ENCODE results near the gene KRTAP3-3. TPM values are rescaled to one million over a fixed set of nuclear protein-coding genes. Genes with fewer than 3 reads are reported as not detected.

Gene KRTAP3-3
- total RNA-seq, 3 donors from 2014 or later = not detected

GRCh38 chr17:41012326-41013120 is 18.6 kb upstream of the KRTAP3-3 start:
- H3K27ac ChIP-seq = no peak overlapping the region
- TF ChIP-seq POLR2AphosphoS5 (IDR thresholded peaks at IDR 0.05) = no peak
- no peak for TF ChIP-seq POLR2A (IDR thresholded peaks at IDR 0.05)
- TF ChIP-seq, protein P1, sequence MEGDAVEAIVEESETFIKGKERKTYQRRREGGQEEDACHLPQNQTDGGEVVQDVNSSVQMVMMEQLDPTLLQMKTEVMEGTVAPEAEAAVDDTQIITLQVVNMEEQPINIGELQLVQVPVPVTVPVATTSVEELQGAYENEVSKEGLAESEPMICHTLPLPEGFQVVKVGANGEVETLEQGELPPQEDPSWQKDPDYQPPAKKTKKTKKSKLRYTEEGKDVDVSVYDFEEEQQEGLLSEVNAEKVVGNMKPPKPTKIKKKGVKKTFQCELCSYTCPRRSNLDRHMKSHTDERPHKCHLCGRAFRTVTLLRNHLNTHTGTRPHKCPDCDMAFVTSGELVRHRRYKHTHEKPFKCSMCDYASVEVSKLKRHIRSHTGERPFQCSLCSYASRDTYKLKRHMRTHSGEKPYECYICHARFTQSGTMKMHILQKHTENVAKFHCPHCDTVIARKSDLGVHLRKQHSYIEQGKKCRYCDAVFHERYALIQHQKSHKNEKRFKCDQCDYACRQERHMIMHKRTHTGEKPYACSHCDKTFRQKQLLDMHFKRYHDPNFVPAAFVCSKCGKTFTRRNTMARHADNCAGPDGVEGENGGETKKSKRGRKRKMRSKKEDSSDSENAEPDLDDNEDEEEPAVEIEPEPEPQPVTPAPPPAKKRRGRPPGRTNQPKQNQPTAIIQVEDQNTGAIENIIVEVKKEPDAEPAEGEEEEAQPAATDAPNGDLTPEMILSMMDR (IDR thresholded peaks at IDR 0.05) = no peak

GRCh38 chr17:41010441-41010840 is 16.5 kb upstream of the KRTAP3-3 start:
- Histone ChIP-seq H3K36me3 (no peaks in the 10 kb centered on the region), H3K9me3 (no peaks in the 10 kb centered on the region), H3K4me3 (no peak overlapping the region), H3K27ac (no peak overlapping the region), H3K4me1 (no peaks in the 10 kb centered on the region), H3K27me3 (no peaks in the 10 kb centered on the region)
- TF ChIP-seq, protein P1 (IDR thresholded peaks at IDR 0.05) = no peak
- TF ChIP-seq POLR2A (IDR thresholded peaks at IDR 0.05) (no peak), POLR2AphosphoS5 (IDR thresholded peaks at IDR 0.05) (no peak)
- intact Hi-C loops (cut with DNase I; ENCODE audit: low total_unique reads) = no loop called here
- DNase-seq (ENCODE audit: low spot score in 2 of 2) = no peak

More at GRCh38 chr17:41012326-41013120, 18.6 kb upstream of the KRTAP3-3 start:
- H3K4me1 ChIP-seq = no peaks in the 10 kb centered on the region
- no peaks in the 10 kb centered on the region for H3K27me3 ChIP-seq
- H3K9me3 ChIP-seq = no peaks in the 10 kb centered on the region
- intact Hi-C loops (cut with DNase I; ENCODE audit: low total_unique reads) = no loop called here
- H3K4me3 ChIP-seq = no peak overlapping the region
- no peaks in the 10 kb centered on the region for H3K36me3 ChIP-seq
- DNase-seq (ENCODE audit: low spot score in 2 of 2) = no peak

DNA sequence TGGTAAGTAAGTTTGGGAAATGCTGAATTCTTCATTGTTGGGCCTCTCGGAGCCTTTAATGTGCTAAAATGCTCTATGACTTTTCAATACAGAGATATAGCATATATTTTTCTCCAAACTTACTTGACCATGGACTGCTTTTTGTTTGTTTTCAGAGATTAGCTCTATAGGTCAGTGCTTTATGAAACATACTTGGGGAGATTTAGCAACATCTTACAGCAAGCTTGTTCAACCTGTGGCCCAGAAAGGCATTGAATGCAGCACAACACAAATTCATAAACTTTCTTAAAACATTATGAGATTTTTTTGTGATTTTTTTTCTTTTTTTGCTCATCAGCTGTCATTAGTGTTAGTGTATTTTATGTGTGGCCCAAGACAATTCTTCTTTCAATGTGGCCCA is 16.0 kb upstream of the KRTAP3-3 start:
- Histone ChIP-seq H3K9me3 (no peaks in the 10 kb centered on the region), H3K27me3 (no peaks in the 10 kb centered on the region), H3K36me3 (no peaks in the 10 kb centered on the region), H3K4me3 (no peak overlapping the region), H3K4me1 (no peaks in the 10 kb centered on the region), H3K27ac (no peak overlapping the region)
- no peak for DNase-seq (ENCODE audit: low spot score in 2 of 2)
- TF ChIP-seq, protein P1 (IDR thresholded peaks at IDR 0.05) = no peak
- TF ChIP-seq POLR2A (IDR thresholded peaks at IDR 0.05) (no peak), POLR2AphosphoS5 (IDR thresholded peaks at IDR 0.05) (no peak)
- intact Hi-C loops (cut with DNase I; ENCODE audit: low total_unique reads) = no loop called here

GRCh38 chr17:41009301-41009760 is 15.4 kb upstream of the KRTAP3-3 start:
- intact Hi-C loops (cut with DNase I; ENCODE audit: low total_unique reads) = no loop called here

DNA sequence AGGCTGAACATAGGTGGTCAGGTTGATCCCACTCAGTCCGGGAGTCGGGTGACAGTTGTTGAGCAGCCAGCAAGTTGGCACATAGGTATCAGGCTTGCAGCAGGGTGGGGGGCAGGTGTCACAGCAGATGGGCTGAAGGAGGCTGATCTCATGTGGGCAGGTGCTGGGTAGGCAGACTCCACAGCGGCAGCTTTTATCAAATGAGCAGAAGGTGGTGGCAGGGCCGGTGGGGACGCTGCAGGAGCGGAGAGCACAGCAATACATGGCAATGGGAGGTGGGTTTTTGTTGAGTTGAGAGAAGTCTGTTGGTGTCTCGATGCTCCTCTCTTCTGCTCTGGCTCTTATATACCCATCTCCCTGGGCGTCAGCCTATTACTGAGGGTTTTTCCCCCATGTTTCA is 14.8 kb upstream of the KRTAP3-3 start, which contains the start of gene KRTAP3-1:
KRTAP3-1 (minus strand) TSS at position 318 of the 400 bp plus-strand sequence; CDS start at position 264, 54 bp downstream.
- no peak for TF ChIP-seq POLR2A (IDR thresholded peaks at IDR 0.05)
- TF ChIP-seq POLR2AphosphoS5 (IDR thresholded peaks at IDR 0.05) = no peak
- TF ChIP-seq, protein P1 (IDR thresholded peaks at IDR 0.05) = no peak
- H3K27me3 ChIP-seq = no peaks in the 10 kb centered on the region
- H3K9me3 ChIP-seq = no peaks in the 10 kb centered on the region
- no peak within 1 kb of the TSS for H3K27ac ChIP-seq
- no peak for DNase-seq (ENCODE audit: low spot score in 2 of 2)
- intact Hi-C loops (cut with DNase I; ENCODE audit: low total_unique reads) = no loop called here
- H3K36me3 ChIP-seq = no peaks in the 10 kb centered on the region
- no peaks in the 10 kb centered on the region for H3K4me1 ChIP-seq
- H3K4me3 ChIP-seq = no peak within 1 kb of the TSS

More at GRCh38 chr17:41009301-41009760, 15.4 kb upstream of the KRTAP3-3 start:
- Histone ChIP-seq H3K36me3 (no peaks in the 10 kb centered on the region), H3K4me1 (no peaks in the 10 kb centered on the region), H3K9me3 (no peaks in the 10 kb centered on the region), H3K27ac (no peak overlapping the region), H3K4me3 (no peak overlapping the region), H3K27me3 (no peaks in the 10 kb centered on the region)
- TF ChIP-seq, protein P1 (IDR thresholded peaks at IDR 0.05) = no peak
- TF ChIP-seq POLR2A (IDR thresholded peaks at IDR 0.05) (no peak), POLR2AphosphoS5 (IDR thresholded peaks at IDR 0.05) (no peak)
- DNase-seq (ENCODE audit: low spot score in 2 of 2) = no peak

All from breast epithelium (tissue), 4 donors.